Sigmoid colon (tissue), 7 donors: Measurements from ENCODE around the gene SIK2. TPM values are rescaled to one million over a fixed set of nuclear protein-coding genes. Genes with fewer than 3 reads are reported as not detected.

Experiments used
- DNase-seq: peaks from one replicate; pipeline ENCODE4 v3.0.0-alpha.2; 2019
- H3K27ac ChIP-seq, 4 donors: fragments of 200-600 bp; sonication (generic); one replicate each; pipeline ENCODE4 v1.5.1; 2016 to 2019; ENCODE audit warnings: mild to moderate bottlenecking in 1 of 4
- H3K27me3 ChIP-seq, 3 donors: fragments of 200-600 bp; sonication (generic); one replicate each; pipeline ENCODE4 v1.5.1; 2019; ENCODE audit warnings: mild to moderate bottlenecking in 1 of 3
- H3K36me3 ChIP-seq, 4 donors: fragments of 200-600 bp; sonication (generic); one replicate each; pipeline ENCODE4 v1.5.1; 2016 to 2019
- H3K4me1 ChIP-seq, 4 donors: fragments of 200-600 bp; sonication (generic); one replicate each; pipeline ENCODE4 v1.5.1; 2017 to 2019
- H3K4me3 ChIP-seq, 4 donors: fragments of 200-600 bp; sonication (generic); one replicate each; pipeline ENCODE4 v1.5.1; 2017 to 2019; ENCODE audit warnings: mild to moderate bottlenecking in 2 of 4, moderate library complexity in 1 of 4
- H3K9me3 ChIP-seq, 4 donors: fragments of 200-600 bp in 3 of 4; sonication (generic) in 3 of 4; one replicate each; pipeline versions ENCODE4 v1.5.1 to v1.6.1; 2013 to 2019
- CTCF ChIP-seq, 4 experiments: fragments of 450-650 bp in 3 of 4; fragments of 200-600 bp in 1 of 4; IDR thresholded peaks; one replicate each; pipeline ENCODE4 v1.5.1; 2016 to 2019; ENCODE audit warnings: antibody characterized with exemption in 4 of 4, mild to moderate bottlenecking in 3 of 4, moderate library complexity in 2 of 4
- EP300 ChIP-seq, 4 donors: sonication (generic); formaldehyde crosslinking; IDR thresholded peaks; one replicate each; pipeline ENCODE4 v1.6.1; 2017; ENCODE audit warnings: antibody characterized with exemption in 4 of 4
- POLR2A ChIP-seq, 2 donors: fragments of 450-650 bp; IDR thresholded peaks; one replicate each; pipeline ENCODE4 v1.6.1; 2016; ENCODE audit warnings: antibody characterized with exemption in 2 of 2, mild to moderate bottlenecking in 2 of 2, moderate library complexity in 2 of 2
- POLR2AphosphoS5 ChIP-seq, 4 donors: sonication (generic); formaldehyde crosslinking; IDR thresholded peaks; one replicate each; pipeline ENCODE4 v1.6.1; 2017; ENCODE audit warnings: antibody characterized with exemption in 4 of 4
- whole genome bisulfite sequencing, 2 donors: extraction: QIAGEN DNeasy Blood & Tissue Kit; methylation state at CpG; one replicate each; pipeline ENCODE4 v1.1.7; 2013; 5-methylcytosine and 5-hydroxymethylcytosine counted together
- intact Hi-C: fragments of 100-400 bp; cut with DNase I; formaldehyde crosslinking; loops from one replicate; pipeline ENCODE4 v1.15.1; 2023
- polyA plus RNA-seq, 3 donors: library from polyadenylated mRNA; stranded (reverse); fragments of 200-250 nt; gene quantifications; one replicate each; pipeline ENCODE4 v1.2.3, GENCODE V29; 2013
- total RNA-seq, 4 donors: library from RNA; depleted of rRNA; stranded (reverse); fragments of >200 nt; gene quantifications; one replicate each; pipeline ENCODE4 v1.1.0, GENCODE V29; 2016
- donor health status: healthy with polysubstance abuse.
- donor health status: Bipolar disorder and iron deficiency.
- donor health status: healthy.

Gene SIK2
- total and polyA plus RNA-seq, 7 donors: 4.8 to 14.1 (median 10.7) TPM

GRCh38 chr11:111635706-111636045 is 33.4 kb downstream of the SIK2 start:
- 14 to 62% methylated on average over 1 of the region's 1 CpG for WGBS, 2 donors
- DNase-seq: peak; percentile 68
- H3K27ac ChIP-seq: peak overlapping the region; percentile 43 to 73 (median 57)
- H3K36me3 ChIP-seq: no peaks in the 10 kb centered on the region
- TF ChIP-seq POLR2AphosphoS5 (IDR thresholded peaks at IDR 0.05) (no peak), POLR2A (IDR thresholded peaks at IDR 0.05) (no peak), CTCF (IDR thresholded peaks at IDR 0.05) (no peak), EP300 (IDR thresholded peaks at IDR 0.05) (no peak)
- H3K4me3 ChIP-seq: no peak overlapping the region
- no peaks in the 10 kb centered on the region for H3K9me3 ChIP-seq
- intact Hi-C loops: no loop called here
- peaks cover 0 to 37% (median 24%) of the 10 kb centered on the region in 4 donors for H3K4me1 ChIP-seq
- no peaks in the 10 kb centered on the region for H3K27me3 ChIP-seq

GRCh38 chr11:111637885-111638284 is 35.6 kb downstream of the SIK2 start:
- no peak for DNase-seq
- 90 to 92% methylated on average over 4 of the region's 4 CpGs for WGBS, 2 donors
- H3K4me1 ChIP-seq: peaks cover 0 to 37% (median 24%) of the 10 kb centered on the region in 4 donors

GRCh38 chr11:111639226-111639925 is 37.1 kb downstream of the SIK2 start:
- TF ChIP-seq POLR2AphosphoS5 (IDR thresholded peaks at IDR 0.05): no peak
- TF ChIP-seq EP300 (IDR thresholded peaks at IDR 0.05): no peak
- no peak for TF ChIP-seq POLR2A (IDR thresholded peaks at IDR 0.05)
- no peak for TF ChIP-seq CTCF (IDR thresholded peaks at IDR 0.05)
- Histone ChIP-seq H3K27ac (no peak overlapping the region), H3K36me3 (peaks cover 0 to 6% (median 0%) of the 10 kb centered on the region in 4 donors), H3K9me3 (no peaks in the 10 kb centered on the region), H3K27me3 (no peaks in the 10 kb centered on the region), H3K4me3 (no peak overlapping the region), H3K4me1 (peaks cover 0 to 35% (median 24%) of the 10 kb centered on the region in 4 donors)
- no peak for DNase-seq
- intact Hi-C loops: no loop called here
- 95 to 100% methylated on average over 1 of the region's 1 CpG for WGBS, 2 donors

More at GRCh38 chr11:111637885-111638284, 35.6 kb downstream of the SIK2 start:
- no peaks in the 10 kb centered on the region for H3K9me3 ChIP-seq
- TF ChIP-seq EP300 (IDR thresholded peaks at IDR 0.05): no peak
- no peak for TF ChIP-seq POLR2A (IDR thresholded peaks at IDR 0.05)
- no peak for TF ChIP-seq CTCF (IDR thresholded peaks at IDR 0.05)
- TF ChIP-seq POLR2AphosphoS5 (IDR thresholded peaks at IDR 0.05): no peak
- H3K4me3 ChIP-seq: no peak overlapping the region
- peak overlapping the region in 1 of 4 donors; percentile 73 for H3K27ac ChIP-seq
- no peaks in the 10 kb centered on the region for H3K27me3 ChIP-seq
- peaks cover 0 to 6% (median 0%) of the 10 kb centered on the region in 4 donors for H3K36me3 ChIP-seq
- intact Hi-C loops: no loop called here

- no peak for DNase-seq
- H3K4me1 ChIP-seq: peaks cover 0 to 18% (median 8%) of the 10 kb centered on the region in 4 donors
- no peaks in the 10 kb centered on the region for H3K9me3 ChIP-seq
- WGBS, 2 donors: 57 to 83% methylated on average over 2 of the region's 2 CpGs
- intact Hi-C loops: no loop called here
- no peak overlapping the region for H3K27ac ChIP-seq
- peaks cover 0 to 6% (median 0%) of the 10 kb centered on the region in 4 donors for H3K36me3 ChIP-seq
- TF ChIP-seq POLR2A (IDR thresholded peaks at IDR 0.05): no peak
- TF ChIP-seq POLR2AphosphoS5 (IDR thresholded peaks at IDR 0.05): no peak
- no peak for TF ChIP-seq CTCF (IDR thresholded peaks at IDR 0.05)
- TF ChIP-seq EP300 (IDR thresholded peaks at IDR 0.05): no peak
- no peak overlapping the region for H3K4me3 ChIP-seq
- no peaks in the 10 kb centered on the region for H3K27me3 ChIP-seq
These were observed 39.2 kb downstream of the SIK2 start for GRCh38 chr11:111641339-111642015.
